Measurements from ENCODE around the gene PSMC5. TPM values are rescaled to one million over a fixed set of nuclear protein-coding genes. Genes with fewer than 3 reads are reported as not detected.

PSMC5 gene
- total and polyA plus RNA-seq, 2 experiments from 2014 or later: 93.1 to 199 TPM

DNA sequence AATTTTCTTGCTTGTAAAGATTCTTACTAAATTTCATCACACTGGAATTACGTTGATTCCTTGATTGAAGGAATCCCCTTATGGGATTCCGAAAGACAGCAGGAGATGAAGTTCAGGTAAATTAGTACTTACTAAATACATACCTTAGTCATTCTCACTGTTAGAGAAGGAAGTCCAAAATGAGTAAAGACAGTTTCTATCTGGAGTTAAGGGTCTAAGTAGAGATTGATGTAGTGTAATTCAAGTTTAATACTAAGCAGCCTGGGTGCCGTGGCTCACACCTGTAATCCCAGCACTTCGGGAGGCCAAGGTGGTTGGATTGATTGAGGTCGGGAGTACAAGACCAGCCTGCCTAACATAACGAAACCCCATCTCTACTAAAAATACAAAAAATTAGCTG, 43.7 kb upstream of the PSMC5 start:
- Histone ChIP-seq H3K9me2 (ENCODE audit: insufficient read depth) (no peaks in the 10 kb centered on the region), H3K4me2 (no peak overlapping the region), H4K20me1 (replicated peaks; ENCODE audit: insufficient read depth) (peaks cover 79% of the 10 kb centered on the region), H3K27ac (ENCODE audit: low read depth) (no peak overlapping the region), H3K27me3 (ENCODE audit: insufficient read depth) (no peaks in the 10 kb centered on the region), H2AFZ (no peak overlapping the region), H3K36me3 (ENCODE audit: insufficient read depth) (peaks cover 24% of the 10 kb centered on the region), H3F3A (replicated peaks; ENCODE audit: low read depth) (0 out of 2 replicates have a peak, but pooled peaks cover 6% of the 10 kb centered on the region), H3K4me1 (ENCODE audit: insufficient read depth) (no peaks in the 10 kb centered on the region), H3K79me2 (replicated peaks; ENCODE audit: insufficient read depth) (peaks cover 100% of the 10 kb centered on the region), H3K4me3 (no peak overlapping the region)
- Mint-ChIP-seq H3K9me3 (no peaks in the 10 kb centered on the region; the same call in 2 of the 3 replicates), H3K36me3 (ENCODE audit: low read depth) (peaks cover 52% of the 10 kb centered on the region), H3K4me1 (peaks cover 8% of the 10 kb centered on the region; the same call in 2 of the 3 replicates), H3K4me3 (no peak overlapping the region), H3K27me3 (ENCODE audit: insufficient read depth, low read depth, poor library complexity) (no peaks in the 10 kb centered on the region), H3K27ac (no peak overlapping the region)
- ATAC-seq (no peak), DNase-seq (ENCODE audit: low spot score) (no peak)
- TF ChIP-seq JUNB (IDR thresholded peaks at IDR 0.05; ENCODE audit: unreplicated experiment) (no peak), NANOG (IDR thresholded peaks at IDR 0.05; ENCODE audit: borderline replicate concordance) (no peak), EZH2phosphoT487 (IDR thresholded peaks at IDR 0.05; ENCODE audit: unreplicated experiment) (no peak)

DNA sequence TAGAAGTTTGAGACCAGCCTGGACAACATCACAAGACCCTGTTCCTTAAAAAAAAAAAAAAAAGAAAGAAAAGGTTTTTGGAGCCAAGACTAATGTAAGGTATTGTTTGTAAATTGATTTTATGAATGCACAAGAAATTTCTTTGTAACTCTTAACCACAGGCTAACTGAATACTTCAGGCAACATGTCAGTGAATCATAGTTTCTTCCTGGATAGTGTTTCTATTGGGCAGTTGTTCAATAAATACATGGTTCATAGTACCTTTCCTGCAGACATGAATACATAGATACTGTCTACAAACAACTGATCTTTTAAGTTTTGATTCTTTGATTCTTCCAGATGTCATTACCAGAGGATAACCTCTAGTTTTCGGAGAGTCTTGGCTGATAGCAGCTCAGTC, 41.7 kb upstream of the PSMC5 start:
- H3K27ac Mint-ChIP-seq: no peak overlapping the region
- H3K36me3 Mint-ChIP-seq (ENCODE audit: low read depth): peaks cover 50% of the 10 kb centered on the region
- H2AFZ ChIP-seq: no peak overlapping the region
- H3K4me3 Mint-ChIP-seq: no peak overlapping the region
- H3K36me3 ChIP-seq (ENCODE audit: insufficient read depth): peaks cover 37% of the 10 kb centered on the region
- H3K27me3 ChIP-seq (ENCODE audit: insufficient read depth): no peaks in the 10 kb centered on the region
- H3K27me3 Mint-ChIP-seq (ENCODE audit: insufficient read depth, low read depth, poor library complexity): no peaks in the 10 kb centered on the region
- no peak overlapping the region for H3K27ac ChIP-seq (ENCODE audit: low read depth)
- no peaks in the 10 kb centered on the region for H3K9me2 ChIP-seq (ENCODE audit: insufficient read depth)
- peaks cover 69% of the 10 kb centered on the region for H4K20me1 ChIP-seq (replicated peaks; ENCODE audit: insufficient read depth)
- H3K4me1 ChIP-seq (ENCODE audit: insufficient read depth): no peaks in the 10 kb centered on the region
- H3F3A ChIP-seq (replicated peaks; ENCODE audit: low read depth): 0 out of 2 replicates have a peak, but pooled peaks cover 6% of the 10 kb centered on the region
- H3K4me2 ChIP-seq: no peak overlapping the region
- ATAC-seq: no peak
- no peak for DNase-seq (ENCODE audit: low spot score)
- peaks cover 100% of the 10 kb centered on the region for H3K79me2 ChIP-seq (replicated peaks; ENCODE audit: insufficient read depth)
- H3K4me1 Mint-ChIP-seq: peaks cover 3% of the 10 kb centered on the region; the same call in 1 of the 3 replicates
- no peak overlapping the region for H3K4me3 ChIP-seq
- no peaks in the 10 kb centered on the region; the same call in 2 of the 3 replicates for H3K9me3 Mint-ChIP-seq
- no peak for TF ChIP-seq ZNF331 (CRISPR knock-in tag; IDR thresholded peaks at IDR 0.05; ENCODE audit: low read depth)
- TF ChIP-seq, protein P1, sequence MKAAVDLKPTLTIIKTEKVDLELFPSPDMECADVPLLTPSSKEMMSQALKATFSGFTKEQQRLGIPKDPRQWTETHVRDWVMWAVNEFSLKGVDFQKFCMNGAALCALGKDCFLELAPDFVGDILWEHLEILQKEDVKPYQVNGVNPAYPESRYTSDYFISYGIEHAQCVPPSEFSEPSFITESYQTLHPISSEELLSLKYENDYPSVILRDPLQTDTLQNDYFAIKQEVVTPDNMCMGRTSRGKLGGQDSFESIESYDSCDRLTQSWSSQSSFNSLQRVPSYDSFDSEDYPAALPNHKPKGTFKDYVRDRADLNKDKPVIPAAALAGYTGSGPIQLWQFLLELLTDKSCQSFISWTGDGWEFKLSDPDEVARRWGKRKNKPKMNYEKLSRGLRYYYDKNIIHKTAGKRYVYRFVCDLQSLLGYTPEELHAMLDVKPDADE (IDR thresholded peaks at IDR 0.05): no peak
- TF ChIP-seq, protein P2, sequence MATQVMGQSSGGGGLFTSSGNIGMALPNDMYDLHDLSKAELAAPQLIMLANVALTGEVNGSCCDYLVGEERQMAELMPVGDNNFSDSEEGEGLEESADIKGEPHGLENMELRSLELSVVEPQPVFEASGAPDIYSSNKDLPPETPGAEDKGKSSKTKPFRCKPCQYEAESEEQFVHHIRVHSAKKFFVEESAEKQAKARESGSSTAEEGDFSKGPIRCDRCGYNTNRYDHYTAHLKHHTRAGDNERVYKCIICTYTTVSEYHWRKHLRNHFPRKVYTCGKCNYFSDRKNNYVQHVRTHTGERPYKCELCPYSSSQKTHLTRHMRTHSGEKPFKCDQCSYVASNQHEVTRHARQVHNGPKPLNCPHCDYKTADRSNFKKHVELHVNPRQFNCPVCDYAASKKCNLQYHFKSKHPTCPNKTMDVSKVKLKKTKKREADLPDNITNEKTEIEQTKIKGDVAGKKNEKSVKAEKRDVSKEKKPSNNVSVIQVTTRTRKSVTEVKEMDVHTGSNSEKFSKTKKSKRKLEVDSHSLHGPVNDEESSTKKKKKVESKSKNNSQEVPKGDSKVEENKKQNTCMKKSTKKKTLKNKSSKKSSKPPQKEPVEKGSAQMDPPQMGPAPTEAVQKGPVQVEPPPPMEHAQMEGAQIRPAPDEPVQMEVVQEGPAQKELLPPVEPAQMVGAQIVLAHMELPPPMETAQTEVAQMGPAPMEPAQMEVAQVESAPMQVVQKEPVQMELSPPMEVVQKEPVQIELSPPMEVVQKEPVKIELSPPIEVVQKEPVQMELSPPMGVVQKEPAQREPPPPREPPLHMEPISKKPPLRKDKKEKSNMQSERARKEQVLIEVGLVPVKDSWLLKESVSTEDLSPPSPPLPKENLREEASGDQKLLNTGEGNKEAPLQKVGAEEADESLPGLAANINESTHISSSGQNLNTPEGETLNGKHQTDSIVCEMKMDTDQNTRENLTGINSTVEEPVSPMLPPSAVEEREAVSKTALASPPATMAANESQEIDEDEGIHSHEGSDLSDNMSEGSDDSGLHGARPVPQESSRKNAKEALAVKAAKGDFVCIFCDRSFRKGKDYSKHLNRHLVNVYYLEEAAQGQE (IDR thresholded peaks at IDR 0.05; ENCODE audit: unreplicated experiment): no peak
- TF ChIP-seq STAT1 (IDR thresholded peaks at IDR 0.05; ENCODE audit: unreplicated experiment): no peak
- TF ChIP-seq EZH2 (IDR thresholded peaks at IDR 0.05; ENCODE audit: low read depth, unreplicated experiment): no peak
- TF ChIP-seq NANOG (IDR thresholded peaks at IDR 0.05; ENCODE audit: borderline replicate concordance): no peak
- no peak for TF ChIP-seq CREB1 (CRISPR knock-in tag; IDR thresholded peaks at IDR 0.05; ENCODE audit: low read depth)
- TF ChIP-seq, protein P3, sequence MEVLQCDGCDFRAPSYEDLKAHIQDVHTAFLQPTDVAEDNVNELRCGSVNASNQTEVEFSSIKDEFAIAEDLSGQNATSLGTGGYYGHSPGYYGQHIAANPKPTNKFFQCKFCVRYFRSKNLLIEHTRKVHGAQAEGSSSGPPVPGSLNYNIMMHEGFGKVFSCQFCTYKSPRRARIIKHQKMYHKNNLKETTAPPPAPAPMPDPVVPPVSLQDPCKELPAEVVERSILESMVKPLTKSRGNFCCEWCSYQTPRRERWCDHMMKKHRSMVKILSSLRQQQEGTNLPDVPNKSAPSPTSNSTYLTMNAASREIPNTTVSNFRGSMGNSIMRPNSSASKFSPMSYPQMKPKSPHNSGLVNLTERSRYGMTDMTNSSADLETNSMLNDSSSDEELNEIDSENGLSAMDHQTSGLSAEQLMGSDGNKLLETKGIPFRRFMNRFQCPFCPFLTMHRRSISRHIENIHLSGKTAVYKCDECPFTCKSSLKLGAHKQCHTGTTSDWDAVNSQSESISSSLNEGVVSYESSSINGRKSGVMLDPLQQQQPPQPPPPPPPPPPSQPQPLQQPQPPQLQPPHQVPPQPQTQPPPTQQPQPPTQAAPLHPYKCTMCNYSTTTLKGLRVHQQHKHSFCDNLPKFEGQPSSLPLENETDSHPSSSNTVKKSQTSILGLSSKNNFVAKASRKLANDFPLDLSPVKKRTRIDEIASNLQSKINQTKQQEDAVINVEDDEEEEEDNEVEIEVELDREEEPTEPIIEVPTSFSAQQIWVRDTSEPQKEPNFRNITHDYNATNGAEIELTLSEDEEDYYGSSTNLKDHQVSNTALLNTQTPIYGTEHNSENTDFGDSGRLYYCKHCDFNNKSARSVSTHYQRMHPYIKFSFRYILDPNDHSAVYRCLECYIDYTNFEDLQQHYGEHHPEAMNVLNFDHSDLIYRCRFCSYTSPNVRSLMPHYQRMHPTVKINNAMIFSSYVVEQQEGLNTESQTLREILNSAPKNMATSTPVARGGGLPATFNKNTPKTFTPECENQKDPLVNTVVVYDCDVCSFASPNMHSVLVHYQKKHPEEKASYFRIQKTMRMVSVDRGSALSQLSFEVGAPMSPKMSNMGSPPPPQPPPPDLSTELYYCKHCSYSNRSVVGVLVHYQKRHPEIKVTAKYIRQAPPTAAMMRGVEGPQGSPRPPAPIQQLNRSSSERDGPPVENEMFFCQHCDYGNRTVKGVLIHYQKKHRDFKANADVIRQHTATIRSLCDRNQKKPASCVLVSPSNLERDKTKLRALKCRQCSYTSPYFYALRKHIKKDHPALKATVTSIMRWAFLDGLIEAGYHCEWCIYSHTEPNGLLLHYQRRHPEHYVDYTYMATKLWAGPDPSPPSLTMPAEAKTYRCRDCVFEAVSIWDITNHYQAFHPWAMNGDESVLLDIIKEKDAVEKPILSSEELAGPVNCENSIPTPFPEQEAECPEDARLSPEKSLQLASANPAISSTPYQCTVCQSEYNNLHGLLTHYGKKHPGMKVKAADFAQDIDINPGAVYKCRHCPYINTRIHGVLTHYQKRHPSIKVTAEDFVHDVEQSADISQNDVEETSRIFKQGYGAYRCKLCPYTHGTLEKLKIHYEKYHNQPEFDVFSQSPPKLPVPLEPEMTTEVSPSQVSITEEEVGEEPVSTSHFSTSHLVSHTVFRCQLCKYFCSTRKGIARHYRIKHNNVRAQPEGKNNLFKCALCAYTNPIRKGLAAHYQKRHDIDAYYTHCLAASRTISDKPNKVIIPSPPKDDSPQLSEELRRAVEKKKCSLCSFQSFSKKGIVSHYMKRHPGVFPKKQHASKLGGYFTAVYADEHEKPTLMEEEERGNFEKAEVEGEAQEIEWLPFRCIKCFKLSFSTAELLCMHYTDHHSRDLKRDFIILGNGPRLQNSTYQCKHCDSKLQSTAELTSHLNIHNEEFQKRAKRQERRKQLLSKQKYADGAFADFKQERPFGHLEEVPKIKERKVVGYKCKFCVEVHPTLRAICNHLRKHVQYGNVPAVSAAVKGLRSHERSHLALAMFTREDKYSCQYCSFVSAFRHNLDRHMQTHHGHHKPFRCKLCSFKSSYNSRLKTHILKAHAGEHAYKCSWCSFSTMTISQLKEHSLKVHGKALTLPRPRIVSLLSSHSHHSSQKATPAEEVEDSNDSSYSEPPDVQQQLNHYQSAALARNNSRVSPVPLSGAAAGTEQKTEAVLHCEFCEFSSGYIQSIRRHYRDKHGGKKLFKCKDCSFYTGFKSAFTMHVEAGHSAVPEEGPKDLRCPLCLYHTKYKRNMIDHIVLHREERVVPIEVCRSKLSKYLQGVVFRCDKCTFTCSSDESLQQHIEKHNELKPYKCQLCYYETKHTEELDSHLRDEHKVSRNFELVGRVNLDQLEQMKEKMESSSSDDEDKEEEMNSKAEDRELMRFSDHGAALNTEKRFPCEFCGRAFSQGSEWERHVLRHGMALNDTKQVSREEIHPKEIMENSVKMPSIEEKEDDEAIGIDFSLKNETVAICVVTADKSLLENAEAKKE (CRISPR knock-in tag; IDR thresholded peaks at IDR 0.05): no peak
- TF ChIP-seq ZNF114 (CRISPR knock-in tag; IDR thresholded peaks at IDR 0.05): no peak
- TF ChIP-seq POLR2AphosphoS5 (IDR thresholded peaks at IDR 0.05; ENCODE audit: low read depth): no peak
- no peak for TF ChIP-seq JUNB (IDR thresholded peaks at IDR 0.05; ENCODE audit: unreplicated experiment)
